Neuronal stem cell (in vitro differentiated cells): ENCODE results near the gene FAM228B.

ENCODE experiments used
- DNase-seq: peaks from one replicate; pipeline ENCODE4 v3.0.0-alpha.2; 2013; ENCODE audit warnings: low spot score
- H2AFZ ChIP-seq: one replicate; pipeline ENCODE4 v1.6.1; 2013; ENCODE audit warnings: mild to moderate bottlenecking, low read length, inconsistent platforms
- H2AK5ac ChIP-seq: 2 replicates; pipeline ENCODE4 v1.6.1; 2013; ENCODE audit warnings: low read depth, mild to moderate bottlenecking, inconsistent platforms, low read length, moderate library complexity, mixed read lengths
- H2BK120ac ChIP-seq: 2 replicates; pipeline ENCODE4 v1.6.1; 2013; ENCODE audit warnings: low read depth, mild to moderate bottlenecking, inconsistent platforms, low read length, moderate library complexity, mixed read lengths
- H2BK12ac ChIP-seq: one replicate; pipeline ENCODE4 v1.6.1; 2013; ENCODE audit warnings: low read length, inconsistent platforms
- H2BK15ac ChIP-seq: 2 replicates; pipeline ENCODE4 v1.6.1; 2013; ENCODE audit warnings: mild to moderate bottlenecking, low read length, inconsistent platforms, mixed read lengths
- H2BK5ac ChIP-seq: one replicate; pipeline ENCODE4 v1.6.1; 2013; ENCODE audit warnings: inconsistent platforms, mild to moderate bottlenecking, low read length, moderate library complexity
- H3K14ac ChIP-seq: one replicate; pipeline ENCODE4 v1.6.1; 2013; ENCODE audit warnings: low read length, inconsistent platforms
- H3K18ac ChIP-seq: 2 replicates; pipeline ENCODE4 v1.6.1; 2013; ENCODE audit warnings: low read length, inconsistent platforms
- H3K23ac ChIP-seq: 2 replicates; pipeline ENCODE4 v1.6.1; 2013; ENCODE audit warnings: low read depth, mild to moderate bottlenecking, mixed read lengths, low read length, inconsistent platforms; ENCODE audit not compliant: poor library complexity
- H3K27ac ChIP-seq: replicated peaks from 3 replicates; pipeline ENCODE4 v1.5.1; 2013; ENCODE audit warnings: low read length, inconsistent platforms
- H3K27me3 ChIP-seq, 3 experiments: 2 replicates each; pipeline ENCODE4 v1.6.1; 2013; ENCODE audit warnings: low read length in 3 of 3, mild to moderate bottlenecking in 2 of 3, inconsistent platforms in 1 of 3, low read depth in 1 of 3, mixed read lengths in 1 of 3, moderate library complexity in 1 of 3; ENCODE audit not compliant: control insufficient read depth in 3 of 3, insufficient read depth in 3 of 3
- H3K36me3 ChIP-seq, 2 donors: replicated peaks in 1 of 2; 2 replicates each; pipeline ENCODE4 v1.6.1; 2013; ENCODE audit warnings: low read length in 2 of 2; ENCODE audit not compliant: control insufficient read depth in 2 of 2, insufficient read depth in 2 of 2
- H3K4ac ChIP-seq: 2 replicates; pipeline ENCODE4 v1.6.1; 2013; ENCODE audit warnings: inconsistent platforms, mild to moderate bottlenecking, low read length, moderate library complexity
- H3K4me1 ChIP-seq, 2 donors: 1 replicate in 1 of 2; 2 replicates in 1 of 2; pipeline ENCODE4 v1.6.1; 2013; ENCODE audit warnings: low read length in 2 of 2, low read depth in 1 of 2; ENCODE audit not compliant: control insufficient read depth in 2 of 2, insufficient read depth in 1 of 2
- H3K4me2 ChIP-seq: one replicate; pipeline ENCODE4 v1.6.1; 2013; ENCODE audit warnings: mild to moderate bottlenecking, low read length, inconsistent platforms; ENCODE audit not compliant: insufficient read depth, poor library complexity, severe bottlenecking
- H3K4me3 ChIP-seq, 2 donors: 2 replicates each; pipeline ENCODE4 v1.5.1; 2013; ENCODE audit warnings: low read length in 2 of 2, mild to moderate bottlenecking in 2 of 2, inconsistent platforms in 1 of 2, moderate library complexity in 1 of 2
- H3K79me1 ChIP-seq: one replicate; pipeline ENCODE4 v1.6.1; 2013; ENCODE audit warnings: low read depth, mild to moderate bottlenecking, inconsistent platforms, low read length, moderate library complexity
- H3K9ac ChIP-seq: one replicate; pipeline ENCODE4 v1.6.1; 2013; ENCODE audit warnings: mild to moderate bottlenecking, low read depth, low read length, inconsistent platforms; ENCODE audit not compliant: poor library complexity
- H3K9me3 ChIP-seq, 2 donors: replicated peaks in 1 of 2; 2 replicates each; pipeline versions ENCODE3 to v1.6.1; 2013; ENCODE audit warnings: low read length in 2 of 2, mild to moderate bottlenecking in 2 of 2, inconsistent platforms in 1 of 2, low read depth in 1 of 2, mixed read lengths in 1 of 2, moderate library complexity in 1 of 2; ENCODE audit not compliant: control insufficient read depth in 2 of 2, insufficient read depth in 1 of 2
- H4K8ac ChIP-seq: one replicate; pipeline ENCODE4 v1.6.1; 2013; ENCODE audit warnings: low read depth, mild to moderate bottlenecking, inconsistent platforms, low read length, moderate library complexity
- H4K91ac ChIP-seq: one replicate; pipeline ENCODE4 v1.6.1; 2013; ENCODE audit warnings: low read length, low read depth, mild to moderate bottlenecking, inconsistent platforms; ENCODE audit not compliant: poor library complexity
- WGBS, 2 donors: extraction: QIAGEN DNeasy Blood & Tissue Kit; methylation state at CpG; one replicate each; pipeline ENCODE4 v1.1.7; 2013; ENCODE audit warnings: missing lambda C conversion rate in 2 of 2, mixed read lengths in 1 of 2; ENCODE audit not compliant: insufficient read length in 2 of 2, insufficient replicate concordance in 1 of 2; ENCODE audit errors: extremely low coverage in 2 of 2; 5-methylcytosine and 5-hydroxymethylcytosine counted together

Gene FAM228B

GRCh38 chr2:24214880-24215279 lies 91.6 kb downstream of the FAM228B start:
- Histone ChIP-seq H3K4ac (no peak overlapping the region), H3K27me3 (no peaks in the 10 kb centered on the region), H2BK120ac (no peak overlapping the region), H4K8ac (no peak overlapping the region), H2BK5ac (no peak overlapping the region), H4K91ac (no peak overlapping the region), H3K4me3 (no peak overlapping the region), H2BK12ac (no peak overlapping the region), H3K23ac (no peak overlapping the region), H3K79me1 (peaks cover 1% of the 10 kb centered on the region), H3K4me2 (no peak overlapping the region), H3K9me3 (no peaks in the 10 kb centered on the region), H3K4me1 (peaks cover 0 to 2% of the 10 kb centered on the region in 2 donors), H3K36me3 (no peaks in the 10 kb centered on the region), H2AFZ (no peak overlapping the region), H2AK5ac (no peak overlapping the region), H3K27ac (no peak overlapping the region), H3K14ac (no peak overlapping the region), H3K9ac (no peak overlapping the region), H2BK15ac (no peak overlapping the region), H3K18ac (no peak overlapping the region)
- WGBS, 2 donors: no CpG with 5 or more reads among the region's 3 CpGs
- no peak for DNase-seq
